IMR-90 (cell line): Measurements from ENCODE around the gene ELMO1. TPM values are rescaled to one million over a fixed set of nuclear protein-coding genes. Genes with fewer than 3 reads are reported as not detected.

Source experiments
- ATAC-seq: fragments of 200-7000 bp; cut with Tn5 transposase; 2 replicates; pipeline ENCODE4 v1.9.1; 2020; ENCODE audit warnings: low read depth, mild to moderate bottlenecking, moderate library complexity
- BruUV-seq: library from RNA; stranded (reverse); fragments of 400-500 nt; replicated peaks from 2 replicates; lab custom pipeline; 2021; lab: Mats Ljungman, UMichigan
- CTCF ChIA-PET: fragments of 300-600 bp; formaldehyde crosslinking; extraction: SDS; loops from one replicate; lab custom pipeline; 2021; ENCODE audit warnings: antibody characterized with exemption; lab: Yijun Ruan, JAX
- POLR2A ChIA-PET: fragments of 300-600 bp; sonication (Branson Sonifier 250); formaldehyde crosslinking; loops from one replicate; lab custom pipeline; 2022; ENCODE audit warnings: antibody characterized with exemption; ENCODE audit not compliant: unreplicated experiment; lab: Charles Lee
- DNase-seq: peaks from one replicate; pipeline ENCODE4 v3.0.0; 2013
- H2AFZ ChIP-seq: replicated peaks from 2 replicates; pipeline ENCODE3; 2013; ENCODE audit warnings: low read length, mild to moderate bottlenecking; ENCODE audit not compliant: poor library complexity
- H2AK5ac ChIP-seq: 2 replicates; pipeline ENCODE4 v1.6.1; 2013; ENCODE audit warnings: low read depth, low read length, inconsistent platforms
- H2AK9ac ChIP-seq: replicated peaks from 2 replicates; pipeline ENCODE3; 2013; ENCODE audit warnings: mild to moderate bottlenecking, low read depth, low read length, moderate library complexity; ENCODE audit not compliant: poor library complexity
- H2BK120ac ChIP-seq: 2 replicates; pipeline ENCODE4 v1.6.1; 2013; ENCODE audit warnings: low read depth, low read length, inconsistent platforms
- H2BK15ac ChIP-seq: 3 replicates; pipeline ENCODE4 v1.6.1; 2013; ENCODE audit warnings: low read depth, low read length, inconsistent platforms
- H2BK20ac ChIP-seq: 2 replicates; pipeline ENCODE4 v1.6.1; 2013; ENCODE audit warnings: low read depth, mild to moderate bottlenecking, inconsistent platforms, low read length, moderate library complexity
- H2BK5ac ChIP-seq: 2 replicates; pipeline ENCODE4 v1.6.1; 2013; ENCODE audit warnings: mild to moderate bottlenecking, low read depth, low read length, inconsistent platforms; ENCODE audit not compliant: poor library complexity, severe bottlenecking
- H3K14ac ChIP-seq: replicated peaks from 2 replicates; pipeline ENCODE4 v1.6.1; 2013; ENCODE audit warnings: low read depth, low read length, inconsistent platforms
- H3K18ac ChIP-seq: 2 replicates; pipeline ENCODE4 v1.6.1; 2013; ENCODE audit warnings: low read depth, low read length, control low read depth
- H3K23ac ChIP-seq: 2 replicates; pipeline ENCODE4 v1.6.1; 2013; ENCODE audit warnings: low read depth, low read length, inconsistent platforms
- H3K27ac ChIP-seq: 2 replicates; pipeline ENCODE4 v1.5.1; 2013; ENCODE audit warnings: mild to moderate bottlenecking, control low read depth, low read length; ENCODE audit not compliant: insufficient read depth
- H3K27me3 ChIP-seq: 2 replicates; pipeline ENCODE4 v1.6.1; 2013; ENCODE audit warnings: low read length; ENCODE audit not compliant: control insufficient read depth, insufficient read depth
- H3K36me3 ChIP-seq: 2 replicates; pipeline ENCODE4 v1.6.1; 2013; ENCODE audit warnings: low read length, mixed read lengths; ENCODE audit not compliant: control insufficient read depth, insufficient read depth
- H3K4ac ChIP-seq: 2 replicates; pipeline ENCODE4 v1.6.1; 2013; ENCODE audit warnings: low read depth, low read length, inconsistent platforms
- H3K4me1 ChIP-seq: 2 replicates; pipeline ENCODE4 v1.6.1; 2013; ENCODE audit warnings: low read length, mixed read lengths; ENCODE audit not compliant: control insufficient read depth, insufficient read depth
- H3K4me2 ChIP-seq: 2 replicates; pipeline ENCODE4 v1.6.1; 2013; ENCODE audit warnings: low read depth, mild to moderate bottlenecking, control low read depth, low read length, moderate library complexity
- H3K4me3 ChIP-seq: 2 replicates; pipeline ENCODE4 v1.5.1; 2013; ENCODE audit warnings: low read depth, mild to moderate bottlenecking, control low read depth, low read length, moderate library complexity; ENCODE audit not compliant: insufficient read depth
- H3K56ac ChIP-seq: 2 replicates; pipeline ENCODE4 v1.6.1; 2013; ENCODE audit warnings: low read length, inconsistent platforms; ENCODE audit not compliant: insufficient read depth; ENCODE audit errors: extremely low read depth
- H3K79me1 ChIP-seq, 2 experiments: 2 replicates each; pipeline ENCODE4 v1.6.1; 2013; ENCODE audit warnings: low read length in 2 of 2, inconsistent platforms in 1 of 2, low read depth in 1 of 2
- H3K9ac ChIP-seq: 2 replicates; pipeline ENCODE4 v1.6.1; 2013; ENCODE audit warnings: low read depth, low read length, control low read depth
- H3K9me1 ChIP-seq: 2 replicates; pipeline ENCODE4 v1.6.1; 2013; ENCODE audit warnings: low read length, inconsistent platforms; ENCODE audit not compliant: insufficient read depth
- H3K9me3 ChIP-seq: 2 replicates; pipeline ENCODE4 v1.6.1; 2013; ENCODE audit warnings: low read length; ENCODE audit not compliant: control insufficient read depth, insufficient read depth
- H4K20me1 ChIP-seq: 2 replicates; pipeline ENCODE4 v1.6.1; 2013; ENCODE audit warnings: low read length, inconsistent platforms; ENCODE audit not compliant: insufficient read depth
- H4K5ac ChIP-seq: 2 replicates; pipeline ENCODE4 v1.6.1; 2013; ENCODE audit warnings: mild to moderate bottlenecking, low read depth, low read length, control low read depth
- H4K8ac ChIP-seq, 2 experiments: 2 replicates each; pipeline ENCODE4 v1.6.1; 2013; ENCODE audit warnings: low read depth in 2 of 2, low read length in 2 of 2, control low read depth in 1 of 2, inconsistent platforms in 1 of 2
- H4K91ac ChIP-seq: 2 replicates; pipeline ENCODE4 v1.6.1; 2013; ENCODE audit warnings: low read depth, low read length, inconsistent platforms; ENCODE audit not compliant: insufficient read depth
- BHLHE40 ChIP-seq: fragments of 150-350 bp; IDR thresholded peaks from 2 replicates; pipeline ENCODE4 v1.6.1; 2016; ENCODE audit warnings: mild to moderate bottlenecking, low read depth, low read length
- MAZ ChIP-seq: IDR thresholded peaks from 2 replicates; pipeline ENCODE4 v1.6.1; 2012; ENCODE audit warnings: low read depth, mild to moderate bottlenecking, low read length, improper control_type of control experiment, moderate library complexity, borderline replicate concordance
- MXI1 ChIP-seq: IDR thresholded peaks from 2 replicates; pipeline ENCODE4 v1.6.1; 2012; ENCODE audit warnings: low read depth, mild to moderate bottlenecking, low read length, moderate library complexity, borderline replicate concordance
- NFE2L2 ChIP-seq: fragments of 150-350 bp; IDR thresholded peaks from 2 replicates; pipeline ENCODE4 v1.6.1; 2016; ENCODE audit warnings: low read depth, mild to moderate bottlenecking, low read length
- POLR2A ChIP-seq: IDR thresholded peaks from 2 replicates; pipeline ENCODE4 v1.6.1; 2012; ENCODE audit warnings: mild to moderate bottlenecking, low read depth, low read length
- RCOR1 ChIP-seq: IDR thresholded peaks from 2 replicates; pipeline ENCODE4 v1.6.1; 2012; ENCODE audit warnings: mild to moderate bottlenecking, low read length, improper control_type of control experiment; ENCODE audit not compliant: insufficient replicate concordance
- WGBS, 2 experiments: methylation state at CpG; one replicate each; pipeline versions ENCODE4 v1.1.5 to v1.1.7; 2013; ENCODE audit warnings: missing lambda C conversion rate in 2 of 2; ENCODE audit not compliant: insufficient read length in 1 of 2; ENCODE audit errors: extremely low coverage in 2 of 2; 5-methylcytosine and 5-hydroxymethylcytosine counted together
- dilution Hi-C: fragments of 300-500 bp; cut with HindIII; formaldehyde crosslinking; loops from one replicate; pipeline ENCODE4 v1.14.3; 2018; ENCODE audit warnings: low sequenced_read_pairs; ENCODE audit not compliant: unreplicated experiment
- in situ Hi-C: fragments of 300-500 bp; cut with MboI; formaldehyde crosslinking; loops from 3 replicates; pipeline ENCODE4 v1.14.3; 2019; ENCODE audit warnings: low sequenced_read_pairs, inconsistent platforms, mixed read lengths
- intact Hi-C: fragments of 100-400 bp; cut with micrococcal nuclease; formaldehyde crosslinking; loops from 2 replicates; pipeline ENCODE4 v1.10.0; 2022
- polyA plus RNA-seq, 3 experiments: library from polyadenylated mRNA; depleted of rRNA; stranded (reverse); fragments of >200 nt; gene quantifications; 2 replicates each; pipeline ENCODE4 v1.2.3, GENCODE V29; 2012; ENCODE audit warnings: low replicate concordance in 1 of 3
- total RNA-seq: library from RNA; depleted of rRNA; stranded (reverse); fragments of >200 nt; gene quantifications from 2 replicates; pipeline ENCODE4 v1.2.3, GENCODE V29; 2012
- TF ChIP-seq, protein P1 (sequence below): conservative IDR thresholded peaks from 2 replicates; pipeline ENCODE4 v1.5.1; 2012; ENCODE audit warnings: mild to moderate bottlenecking, low read depth, low read length, improper control_type of control experiment

ELMO1 gene
- total and polyA plus RNA-seq, 2 of the 4 experiments (the other 2 are of a cell fraction) = 0.03 TPM; not detected in 1

DNA sequence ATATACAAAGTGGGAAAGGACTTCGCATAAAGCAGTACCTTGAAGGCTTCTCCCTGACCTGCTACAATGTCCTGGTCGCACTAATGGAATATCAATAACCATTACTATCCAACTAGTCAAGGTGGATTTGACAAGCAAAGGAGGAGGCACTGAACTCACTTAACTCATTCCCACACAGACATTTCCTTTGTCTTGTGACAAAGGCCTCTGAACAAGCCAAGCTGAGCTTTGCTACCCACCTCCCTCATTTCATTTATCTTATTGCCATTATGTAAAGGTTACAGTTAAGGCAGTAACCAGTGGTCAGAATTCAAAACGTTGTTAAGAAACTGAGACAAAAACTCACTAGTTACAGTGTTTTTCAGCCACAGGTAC is 7.3 kb downstream of the ELMO1 start:
- Histone ChIP-seq H2AK9ac (no peak overlapping the region), H3K9me3 (no peaks in the 10 kb centered on the region; the same call in none of the 2 replicates), H3K14ac (no peak overlapping the region), H3K4me1 (no peaks in the 10 kb centered on the region), H3K56ac (no peak overlapping the region), H2AK5ac (no peak overlapping the region), H3K27ac (no peak overlapping the region), H2BK120ac (no peak overlapping the region), H3K27me3 (no peaks in the 10 kb centered on the region), H4K8ac (no peak overlapping the region), H3K36me3 (no peaks in the 10 kb centered on the region), H3K4ac (no peak overlapping the region), H4K91ac (no peak overlapping the region), H3K23ac (no peak overlapping the region), H3K79me1 (no peaks in the 10 kb centered on the region), H4K5ac (no peak overlapping the region), H2AFZ (no peak overlapping the region), H2BK5ac (no peak overlapping the region), H2BK20ac (no peak overlapping the region), H3K9ac (no peak overlapping the region), H2BK15ac (no peak overlapping the region), H3K4me3 (no peak overlapping the region), H3K18ac (no peak overlapping the region), H4K20me1 (no peaks in the 10 kb centered on the region), H3K9me1 (no peaks in the 10 kb centered on the region), H3K4me2 (no peak overlapping the region)
- in situ Hi-C loops (no loop called here), dilution Hi-C loops (no loop called here), intact Hi-C loops (loop anchor here (10.0 kb wide), 1 partner anchor 57 kb away; no protein-coding TSS in a partner anchor)
- no CpG with 5 or more reads among the region's 3 CpGs for WGBS, 2 experiments
- no peak for ATAC-seq
- DNase-seq = no peak
- no TSS peak for BruUV-seq
- ChIA-PET POLR2A (no interaction called here), CTCF (no interaction called here)
- TF ChIP-seq MAZ (no peak), MXI1 (no peak), NFE2L2 (no peak), POLR2A (no peak), BHLHE40 (no peak), RCOR1 (no peak)
- TF ChIP-seq, protein P1, sequence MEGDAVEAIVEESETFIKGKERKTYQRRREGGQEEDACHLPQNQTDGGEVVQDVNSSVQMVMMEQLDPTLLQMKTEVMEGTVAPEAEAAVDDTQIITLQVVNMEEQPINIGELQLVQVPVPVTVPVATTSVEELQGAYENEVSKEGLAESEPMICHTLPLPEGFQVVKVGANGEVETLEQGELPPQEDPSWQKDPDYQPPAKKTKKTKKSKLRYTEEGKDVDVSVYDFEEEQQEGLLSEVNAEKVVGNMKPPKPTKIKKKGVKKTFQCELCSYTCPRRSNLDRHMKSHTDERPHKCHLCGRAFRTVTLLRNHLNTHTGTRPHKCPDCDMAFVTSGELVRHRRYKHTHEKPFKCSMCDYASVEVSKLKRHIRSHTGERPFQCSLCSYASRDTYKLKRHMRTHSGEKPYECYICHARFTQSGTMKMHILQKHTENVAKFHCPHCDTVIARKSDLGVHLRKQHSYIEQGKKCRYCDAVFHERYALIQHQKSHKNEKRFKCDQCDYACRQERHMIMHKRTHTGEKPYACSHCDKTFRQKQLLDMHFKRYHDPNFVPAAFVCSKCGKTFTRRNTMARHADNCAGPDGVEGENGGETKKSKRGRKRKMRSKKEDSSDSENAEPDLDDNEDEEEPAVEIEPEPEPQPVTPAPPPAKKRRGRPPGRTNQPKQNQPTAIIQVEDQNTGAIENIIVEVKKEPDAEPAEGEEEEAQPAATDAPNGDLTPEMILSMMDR = no peak
